ENCODE results near the gene COMT.
A peak's percentile ranks its signal among the peaks of the same experiment; 100 is the strongest.

Gene COMT

DNA sequence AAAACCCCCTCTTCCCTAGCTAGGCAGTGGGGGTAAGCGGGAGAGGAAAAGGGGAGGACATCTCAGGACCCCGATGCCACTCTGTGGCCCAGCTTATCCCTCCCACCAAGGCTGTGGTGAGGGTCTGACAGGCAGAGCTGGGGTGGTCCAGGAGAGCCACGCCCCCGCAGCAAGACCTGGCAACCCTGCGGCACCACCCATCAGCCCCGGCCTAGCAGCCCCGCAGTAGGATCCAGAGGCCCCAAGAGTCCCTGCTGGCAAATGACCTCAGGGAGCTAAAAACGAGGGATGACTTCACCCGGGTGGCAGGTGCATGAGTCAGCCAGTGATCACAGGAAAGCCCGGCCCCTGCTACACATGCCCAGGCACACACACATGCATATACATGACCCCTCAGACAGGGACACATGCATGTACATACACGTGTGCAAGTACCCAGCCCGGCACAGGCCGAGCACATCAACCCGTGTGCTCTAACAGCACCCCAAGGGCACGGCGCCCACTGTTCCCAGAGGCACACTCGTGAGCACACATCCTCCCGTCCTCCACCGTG is 42.7 kb downstream of the COMT start:
- Histone ChIP-seq H3K36me3 (ENCODE audit: insufficient read depth, low read length) (no peaks in the 10 kb centered on the region), H3F3A (ENCODE audit: low read depth) (no peaks in the 10 kb centered on the region), H3K79me2 (ENCODE audit: insufficient read depth, low read length) (no peaks in the 10 kb centered on the region), H3K4me3 (ENCODE audit: low read length, poor library complexity, severe bottlenecking) (no peak overlapping the region), H2AFZ (ENCODE audit: low read length) (no peak overlapping the region), H4K20me1 (ENCODE audit: insufficient read depth, low read length, poor library complexity, severe bottlenecking) (no peaks in the 10 kb centered on the region), H3K27me3 (ENCODE audit: insufficient read depth, low read length, poor library complexity, severe bottlenecking) (no peaks in the 10 kb centered on the region), H3K4me2 (ENCODE audit: low read depth, low read length, poor library complexity, severe bottlenecking) (no peak overlapping the region), H3K9me2 (replicated peaks; ENCODE audit: low read depth, low read length) (no peaks in the 10 kb centered on the region), H3K4me1 (ENCODE audit: insufficient read depth, low read length, poor library complexity, severe bottlenecking) (peaks cover 2% of the 10 kb centered on the region), H3K9me3 (ENCODE audit: insufficient read depth, low read depth, low read length) (no peaks in the 10 kb centered on the region), H3K9ac (ENCODE audit: low read depth, low read length, poor library complexity, severe bottlenecking) (no peak overlapping the region)
- TF ChIP-seq EZH2phosphoT487 (IDR thresholded peaks at IDR 0.05; ENCODE audit: borderline replicate concordance) = no peak
- TF ChIP-seq, protein P1, sequence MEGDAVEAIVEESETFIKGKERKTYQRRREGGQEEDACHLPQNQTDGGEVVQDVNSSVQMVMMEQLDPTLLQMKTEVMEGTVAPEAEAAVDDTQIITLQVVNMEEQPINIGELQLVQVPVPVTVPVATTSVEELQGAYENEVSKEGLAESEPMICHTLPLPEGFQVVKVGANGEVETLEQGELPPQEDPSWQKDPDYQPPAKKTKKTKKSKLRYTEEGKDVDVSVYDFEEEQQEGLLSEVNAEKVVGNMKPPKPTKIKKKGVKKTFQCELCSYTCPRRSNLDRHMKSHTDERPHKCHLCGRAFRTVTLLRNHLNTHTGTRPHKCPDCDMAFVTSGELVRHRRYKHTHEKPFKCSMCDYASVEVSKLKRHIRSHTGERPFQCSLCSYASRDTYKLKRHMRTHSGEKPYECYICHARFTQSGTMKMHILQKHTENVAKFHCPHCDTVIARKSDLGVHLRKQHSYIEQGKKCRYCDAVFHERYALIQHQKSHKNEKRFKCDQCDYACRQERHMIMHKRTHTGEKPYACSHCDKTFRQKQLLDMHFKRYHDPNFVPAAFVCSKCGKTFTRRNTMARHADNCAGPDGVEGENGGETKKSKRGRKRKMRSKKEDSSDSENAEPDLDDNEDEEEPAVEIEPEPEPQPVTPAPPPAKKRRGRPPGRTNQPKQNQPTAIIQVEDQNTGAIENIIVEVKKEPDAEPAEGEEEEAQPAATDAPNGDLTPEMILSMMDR (conservative IDR thresholded peaks at IDR 0.05; ENCODE audit: low read length) = no peak

DNA sequence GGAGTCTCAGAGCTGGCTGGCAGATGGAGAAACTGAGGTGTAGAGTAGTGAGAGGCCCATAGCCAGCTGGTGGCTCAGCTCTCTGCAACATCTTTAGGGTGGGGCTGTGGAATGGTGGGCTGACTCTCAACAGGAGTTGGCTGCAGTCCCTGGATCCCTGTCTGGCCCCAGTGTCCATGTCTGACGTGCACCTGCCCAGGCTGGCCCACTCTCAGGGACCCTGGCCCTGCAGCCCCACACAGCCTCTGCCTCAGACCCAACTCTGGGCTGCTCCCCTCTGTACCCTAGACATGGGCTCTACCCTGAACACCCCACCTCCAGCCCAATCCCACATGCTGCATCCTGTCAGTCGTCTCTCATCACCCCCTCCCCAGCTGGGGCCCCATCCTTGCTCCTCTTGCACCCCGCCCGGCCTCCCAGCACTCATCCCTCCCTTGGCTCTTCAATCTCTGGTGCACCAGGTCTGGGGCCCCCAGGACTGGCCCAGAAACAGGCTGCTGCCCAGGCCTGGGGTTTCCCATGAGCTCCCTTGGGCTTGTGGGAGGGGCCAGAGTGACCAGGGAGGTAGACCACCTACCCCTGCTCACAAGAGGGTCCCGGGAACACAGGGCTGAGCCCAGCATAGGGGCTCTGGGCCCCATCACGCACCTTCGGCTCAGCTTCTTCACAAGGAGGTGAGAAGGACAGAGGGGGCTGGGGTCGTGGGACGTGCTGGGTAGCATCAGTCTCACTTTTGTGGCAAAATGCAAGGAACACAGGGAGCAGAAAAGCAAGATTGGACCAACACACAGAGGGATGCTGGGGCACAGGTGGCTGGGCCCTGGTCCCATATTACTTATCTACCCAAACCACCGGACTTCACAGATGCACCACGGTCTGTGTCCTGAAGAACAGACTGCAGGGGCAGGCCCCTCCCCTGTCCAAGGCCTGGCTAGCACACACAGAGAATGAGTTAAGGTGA is 43.6 kb downstream of the COMT start:
- H3K9me3 ChIP-seq (ENCODE audit: insufficient read depth, low read depth, low read length) = no peaks in the 10 kb centered on the region
- no peak for TF ChIP-seq EZH2phosphoT487 (IDR thresholded peaks at IDR 0.05; ENCODE audit: borderline replicate concordance)
- TF ChIP-seq, protein P1 (conservative IDR thresholded peaks at IDR 0.05; ENCODE audit: low read length) = no peak
- H3F3A ChIP-seq (ENCODE audit: low read depth) = no peaks in the 10 kb centered on the region
- H3K27me3 ChIP-seq (ENCODE audit: insufficient read depth, low read length, poor library complexity, severe bottlenecking) = no peaks in the 10 kb centered on the region
- H3K9me2 ChIP-seq (replicated peaks; ENCODE audit: low read depth, low read length) = no peaks in the 10 kb centered on the region
- peaks cover 2% of the 10 kb centered on the region for H3K4me1 ChIP-seq (ENCODE audit: insufficient read depth, low read length, poor library complexity, severe bottlenecking)
- no peaks in the 10 kb centered on the region for H3K79me2 ChIP-seq (ENCODE audit: insufficient read depth, low read length)
- no peak overlapping the region for H3K4me3 ChIP-seq (ENCODE audit: low read length, poor library complexity, severe bottlenecking)
- H3K9ac ChIP-seq (ENCODE audit: low read depth, low read length, poor library complexity, severe bottlenecking) = no peak overlapping the region
- H2AFZ ChIP-seq (ENCODE audit: low read length) = no peak overlapping the region
- no peaks in the 10 kb centered on the region for H3K36me3 ChIP-seq (ENCODE audit: insufficient read depth, low read length)
- no peak overlapping the region for H3K4me2 ChIP-seq (ENCODE audit: low read depth, low read length, poor library complexity, severe bottlenecking)
- H4K20me1 ChIP-seq (ENCODE audit: insufficient read depth, low read length, poor library complexity, severe bottlenecking) = no peaks in the 10 kb centered on the region

DNA sequence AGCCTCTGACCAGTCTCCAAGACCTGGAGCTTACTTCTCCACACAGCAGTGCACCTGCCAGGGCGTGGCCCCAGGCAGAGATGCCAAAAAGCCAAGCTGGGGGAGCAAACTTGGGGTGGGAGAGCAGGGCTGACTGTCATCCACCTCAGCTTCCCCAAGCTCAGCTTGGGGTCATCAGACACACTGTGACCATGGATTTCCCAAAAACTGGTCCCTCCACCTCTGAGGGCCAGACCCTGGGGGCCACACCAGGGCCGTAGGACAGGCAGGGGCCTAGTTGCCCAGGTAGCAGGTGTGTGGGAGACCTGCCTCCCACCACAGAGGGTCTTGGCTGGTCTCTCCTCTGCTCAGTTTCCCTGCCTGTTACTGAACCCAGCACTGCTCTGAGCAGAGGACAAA is 44.4 kb downstream of the COMT start:
- Histone ChIP-seq H3K4me2 (ENCODE audit: low read depth, low read length, poor library complexity, severe bottlenecking) (peak overlapping the region; percentile 89), H3K79me2 (ENCODE audit: insufficient read depth, low read length) (no peaks in the 10 kb centered on the region), H3K27me3 (ENCODE audit: insufficient read depth, low read length, poor library complexity, severe bottlenecking) (no peaks in the 10 kb centered on the region), H3K9ac (ENCODE audit: low read depth, low read length, poor library complexity, severe bottlenecking) (peak overlapping the region; percentile 73), H2AFZ (ENCODE audit: low read length) (no peak overlapping the region), H3K4me1 (ENCODE audit: insufficient read depth, low read length, poor library complexity, severe bottlenecking) (peaks cover 2% of the 10 kb centered on the region), H3K9me3 (ENCODE audit: insufficient read depth, low read depth, low read length) (no peaks in the 10 kb centered on the region), H3K4me3 (ENCODE audit: low read length, poor library complexity, severe bottlenecking) (peak overlapping the region; percentile 81), H4K20me1 (ENCODE audit: insufficient read depth, low read length, poor library complexity, severe bottlenecking) (no peaks in the 10 kb centered on the region), H3K9me2 (replicated peaks; ENCODE audit: low read depth, low read length) (no peaks in the 10 kb centered on the region), H3F3A (ENCODE audit: low read depth) (no peaks in the 10 kb centered on the region), H3K36me3 (ENCODE audit: insufficient read depth, low read length) (no peaks in the 10 kb centered on the region)
- no peak for TF ChIP-seq EZH2phosphoT487 (IDR thresholded peaks at IDR 0.05; ENCODE audit: borderline replicate concordance)
- TF ChIP-seq, protein P1 (conservative IDR thresholded peaks at IDR 0.05; ENCODE audit: low read length) = no peak

All from Loucy (cell line).